Keratinocyte (primary cell): Measurements from ENCODE around the gene MYO1D. TPM values are rescaled to one million over a fixed set of nuclear protein-coding genes. Genes with fewer than 3 reads are reported as not detected.

ENCODE experiments used
- DNase-seq: peaks from one replicate; pipeline ENCODE4 v3.0.0-alpha.2; 2011; ENCODE audit warnings: low read depth, missing footprints, low spot score
- FAIRE-seq: peaks from 2 replicates; lab custom pipeline; 2011; peaks lifted over from hg19 to GRCh38; lab: Jason Lieb, UNC
- H2AFZ ChIP-seq: 2 replicates; pipeline ENCODE4 v1.6.0; 2012; ENCODE audit warnings: low read length, control low read depth, inconsistent platforms; ENCODE audit not compliant: control insufficient read depth
- H3K27ac ChIP-seq: 2 replicates; pipeline ENCODE4 v1.5.1; 2011; ENCODE audit warnings: low read length; ENCODE audit not compliant: control insufficient read depth, insufficient read depth
- H3K27me3 ChIP-seq: 3 replicates; pipeline ENCODE4 v1.6.0; 2011; ENCODE audit warnings: low read length; ENCODE audit not compliant: control insufficient read depth, insufficient read depth; ENCODE audit errors: extremely low read depth
- H3K36me3 ChIP-seq, 2 experiments: 2 replicates in 1 of 2; 3 replicates in 1 of 2; pipeline ENCODE4 v1.5.1; 2011; ENCODE audit warnings: low read length in 2 of 2, mild to moderate bottlenecking in 1 of 2; ENCODE audit not compliant: control insufficient read depth in 2 of 2, insufficient read depth in 2 of 2; ENCODE audit errors: extremely low read depth in 1 of 2
- H3K4me1 ChIP-seq: 3 replicates; pipeline ENCODE4 v1.5.1; 2011; ENCODE audit warnings: low read length; ENCODE audit not compliant: control insufficient read depth, insufficient read depth; ENCODE audit errors: extremely low read depth
- H3K4me2 ChIP-seq: 3 replicates; pipeline ENCODE4 v1.6.0; 2011; ENCODE audit warnings: low read depth, low read length; ENCODE audit not compliant: control insufficient read depth, insufficient read depth; ENCODE audit errors: extremely low read depth
- H3K4me3 ChIP-seq, 3 experiments: fragments of 200-600 bp in 1 of 3; sonication (generic) in 1 of 3; 2 replicates in 2 of 3; 3 replicates in 1 of 3; pipeline ENCODE4 v1.5.1; 2011 to 2016; ENCODE audit warnings: low read length in 3 of 3, mild to moderate bottlenecking in 3 of 3, control low read depth in 2 of 3, inconsistent platforms in 1 of 3, low read depth in 1 of 3, mixed read lengths in 1 of 3, mixed run types in 1 of 3, moderate library complexity in 1 of 3; ENCODE audit not compliant: control insufficient read depth in 2 of 3, insufficient read depth in 2 of 3; ENCODE audit errors: extremely low read depth in 1 of 3
- H3K79me2 ChIP-seq: 2 replicates; pipeline ENCODE4 v1.6.0; 2012; ENCODE audit warnings: low read length; ENCODE audit not compliant: control insufficient read depth, insufficient read depth
- H3K9ac ChIP-seq: 3 replicates; pipeline ENCODE4 v1.6.0; 2011; ENCODE audit warnings: low read length; ENCODE audit not compliant: control insufficient read depth, insufficient read depth; ENCODE audit errors: extremely low read depth
- H3K9me1 ChIP-seq: 3 replicates; pipeline ENCODE4 v1.6.0; 2011; ENCODE audit warnings: low read length; ENCODE audit not compliant: control insufficient read depth, insufficient read depth; ENCODE audit errors: extremely low read depth
- H3K9me3 ChIP-seq: 2 replicates; pipeline ENCODE4 v1.5.1; 2012; ENCODE audit warnings: low read depth, low read length; ENCODE audit not compliant: control insufficient read depth
- H4K20me1 ChIP-seq: 3 replicates; pipeline ENCODE4 v1.6.0; 2011; ENCODE audit warnings: low read length; ENCODE audit not compliant: control insufficient read depth, insufficient read depth; ENCODE audit errors: extremely low read depth
- EZH2 ChIP-seq: IDR thresholded peaks from one replicate; pipeline ENCODE4 v1.6.1; 2012; ENCODE audit warnings: inconsistent platforms, mild to moderate bottlenecking, low read length, moderate library complexity
- dilution Hi-C: fragments of 300-500 bp; cut with MboI; formaldehyde crosslinking; loops from one replicate; pipeline ENCODE4 v1.7.0; 2020; ENCODE audit warnings: low sequenced_read_pairs; ENCODE audit not compliant: extremely low pct_ligation_motif_present
- polyA plus RNA-seq, 5 experiments: library from polyadenylated mRNA; depleted of rRNA in 3 of 5; stranded (reverse) in 3 of 5; stranded (forward) in 1 of 5; unstranded in 1 of 5; fragments of >200 nt; gene quantifications; 1 replicate in 1 of 5; 2 replicates in 3 of 5; 3 replicates in 1 of 5; pipeline versions ENCODE4 v1.2.1 to v1.2.3, GENCODE V29; 2011 to 2012; ENCODE audit warnings: missing spikeins in 2 of 5, low read depth in 1 of 5, low replicate concordance in 1 of 5
- TF ChIP-seq, protein P1 (sequence below), 3 experiments: IDR thresholded peaks in 1 of 3; conservative IDR thresholded peaks in 1 of 3; optimal IDR thresholded peaks in 1 of 3; 2 replicates in 2 of 3; 3 replicates in 1 of 3; pipeline versions ENCODE3 to v1.5.1; 2011; ENCODE audit warnings: low read length in 3 of 3, mild to moderate bottlenecking in 3 of 3, moderate library complexity in 2 of 3, control low read depth in 1 of 3, inconsistent platforms in 1 of 3; ENCODE audit not compliant: insufficient read depth in 2 of 3; ENCODE audit errors: extremely low read depth in 1 of 3

The MYO1D gene
- polyA plus RNA-seq, 1 donor (not counting 4 experiments of a cell fraction or from before 2014, with no cell fraction given), result 33.7 TPM

DNA sequence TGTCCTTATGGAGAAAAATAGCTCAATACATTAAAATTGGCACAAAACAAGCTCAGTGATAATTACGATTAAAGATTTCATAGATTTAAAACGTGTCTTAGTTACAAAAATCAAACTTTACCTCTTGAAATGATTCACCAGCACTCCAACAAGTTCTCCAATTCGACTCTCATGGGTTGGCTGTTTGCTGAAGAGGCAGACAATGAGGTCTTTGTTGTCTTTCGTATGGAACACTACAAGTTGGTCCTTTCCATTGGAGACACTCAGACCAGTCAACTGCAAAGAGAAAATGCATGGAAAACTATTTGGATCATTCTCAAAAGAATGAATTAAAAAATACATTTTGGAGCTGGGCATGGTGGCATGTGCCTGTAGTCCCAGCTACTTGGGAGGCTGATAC, 272.0 kb downstream of the MYO1D start:
- no peak overlapping the region for H3K4me3 ChIP-seq
- H3K4me2 ChIP-seq, result no peak overlapping the region
- dilution Hi-C loops, result no loop called here
- H3K79me2 ChIP-seq, result no peaks in the 10 kb centered on the region
- no peak overlapping the region for H3K27ac ChIP-seq
- FAIRE-seq (no peak), DNase-seq (no peak)
- H3K9me3 ChIP-seq, result no peaks in the 10 kb centered on the region
- H3K4me1 ChIP-seq, result peaks cover 6% of the 10 kb centered on the region
- H3K36me3 ChIP-seq, result peaks cover 1 to 3% of the 10 kb centered on the region in 2 experiments
- H3K27me3 ChIP-seq, result no peaks in the 10 kb centered on the region
- no peaks in the 10 kb centered on the region for H3K9me1 ChIP-seq
- no peak overlapping the region for H2AFZ ChIP-seq
- TF ChIP-seq, protein P1, sequence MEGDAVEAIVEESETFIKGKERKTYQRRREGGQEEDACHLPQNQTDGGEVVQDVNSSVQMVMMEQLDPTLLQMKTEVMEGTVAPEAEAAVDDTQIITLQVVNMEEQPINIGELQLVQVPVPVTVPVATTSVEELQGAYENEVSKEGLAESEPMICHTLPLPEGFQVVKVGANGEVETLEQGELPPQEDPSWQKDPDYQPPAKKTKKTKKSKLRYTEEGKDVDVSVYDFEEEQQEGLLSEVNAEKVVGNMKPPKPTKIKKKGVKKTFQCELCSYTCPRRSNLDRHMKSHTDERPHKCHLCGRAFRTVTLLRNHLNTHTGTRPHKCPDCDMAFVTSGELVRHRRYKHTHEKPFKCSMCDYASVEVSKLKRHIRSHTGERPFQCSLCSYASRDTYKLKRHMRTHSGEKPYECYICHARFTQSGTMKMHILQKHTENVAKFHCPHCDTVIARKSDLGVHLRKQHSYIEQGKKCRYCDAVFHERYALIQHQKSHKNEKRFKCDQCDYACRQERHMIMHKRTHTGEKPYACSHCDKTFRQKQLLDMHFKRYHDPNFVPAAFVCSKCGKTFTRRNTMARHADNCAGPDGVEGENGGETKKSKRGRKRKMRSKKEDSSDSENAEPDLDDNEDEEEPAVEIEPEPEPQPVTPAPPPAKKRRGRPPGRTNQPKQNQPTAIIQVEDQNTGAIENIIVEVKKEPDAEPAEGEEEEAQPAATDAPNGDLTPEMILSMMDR (optimal IDR thresholded peaks at IDR 0.05 in 1 of 3, IDR thresholded peaks at IDR 0.05 in 1 of 3, conservative IDR thresholded peaks at IDR 0.05 in 1 of 3; ENCODE audit: extremely low read depth in 1 of 3, insufficient read depth in 2 of 3, low read length in 3 of 3), result no peak
- no peak for TF ChIP-seq EZH2
- H3K9ac ChIP-seq, result no peak overlapping the region
- no peaks in the 10 kb centered on the region for H4K20me1 ChIP-seq

DNA sequence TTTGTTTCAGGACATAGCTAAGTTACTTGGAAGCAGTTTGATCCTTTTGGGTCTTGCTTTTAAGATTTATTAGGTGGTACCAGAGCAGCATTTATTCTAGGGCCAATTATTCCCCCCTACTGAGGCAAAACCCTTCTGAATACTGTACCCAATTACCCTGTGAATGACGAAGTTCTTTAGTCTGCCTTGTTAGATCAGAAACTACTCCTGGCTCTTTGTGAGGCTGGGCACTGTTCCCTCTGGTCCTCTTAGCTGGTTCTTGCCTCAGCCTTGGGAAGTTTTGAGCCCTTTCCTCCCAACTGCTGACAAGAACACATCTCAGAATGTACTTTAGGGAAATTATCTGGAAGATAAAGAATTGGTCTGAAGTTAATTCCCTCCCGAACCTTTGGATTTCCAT, 274.5 kb downstream of the MYO1D start:
- dilution Hi-C loops, result no loop called here
- TF ChIP-seq, protein P1 (optimal IDR thresholded peaks at IDR 0.05 in 1 of 3, IDR thresholded peaks at IDR 0.05 in 1 of 3, conservative IDR thresholded peaks at IDR 0.05 in 1 of 3; ENCODE audit: extremely low read depth in 1 of 3, insufficient read depth in 2 of 3, low read length in 3 of 3), result no peak
- no peak for TF ChIP-seq EZH2

More for the DNA sequence above, 274.5 kb downstream of the MYO1D start:
- Histone ChIP-seq H3K4me3 (no peak overlapping the region), H3K4me1 (peaks cover 9% of the 10 kb centered on the region), H3K36me3 (peaks cover 1 to 3% of the 10 kb centered on the region in 2 experiments), H3K79me2 (no peaks in the 10 kb centered on the region), H3K27me3 (no peaks in the 10 kb centered on the region), H3K27ac (no peak overlapping the region), H4K20me1 (no peaks in the 10 kb centered on the region), H2AFZ (no peak overlapping the region), H3K9me3 (no peaks in the 10 kb centered on the region), H3K9me1 (no peaks in the 10 kb centered on the region), H3K4me2 (no peak overlapping the region), H3K9ac (no peak overlapping the region)
- DNase-seq (no peak), FAIRE-seq (no peak)
